Caki2 (cell line): ENCODE measurements around the gene TLL2. TPM values are rescaled to one million over a fixed set of nuclear protein-coding genes. Genes with fewer than 3 reads are reported as not detected.
A peak's percentile ranks its signal among the peaks of the same experiment; 100 is the strongest.

ENCODE experiments used
- DNase-seq: peaks from one replicate; pipeline ENCODE4 v3.0.0-alpha.2; 2015; ENCODE audit warnings: low read depth
- in situ Hi-C: cut with HindIII; loops from 2 replicates; pipeline ENCODE4 v1.10.0; 2016; ENCODE audit warnings: low sequenced_read_pairs, low pct_unique_long_range_greater_than_20kb, mixed read lengths
- total RNA-seq: library from RNA; depleted of rRNA; stranded (reverse); fragments of >200 nt; shearing (Covaris generic); gene quantifications from 2 replicates; pipeline ENCODE4 v1.2.3, GENCODE V29; 2014; ENCODE audit warnings: low replicate concordance

Gene TLL2
- total RNA-seq, 1 experiment from 2014 or later: 3.8 TPM

DNA sequence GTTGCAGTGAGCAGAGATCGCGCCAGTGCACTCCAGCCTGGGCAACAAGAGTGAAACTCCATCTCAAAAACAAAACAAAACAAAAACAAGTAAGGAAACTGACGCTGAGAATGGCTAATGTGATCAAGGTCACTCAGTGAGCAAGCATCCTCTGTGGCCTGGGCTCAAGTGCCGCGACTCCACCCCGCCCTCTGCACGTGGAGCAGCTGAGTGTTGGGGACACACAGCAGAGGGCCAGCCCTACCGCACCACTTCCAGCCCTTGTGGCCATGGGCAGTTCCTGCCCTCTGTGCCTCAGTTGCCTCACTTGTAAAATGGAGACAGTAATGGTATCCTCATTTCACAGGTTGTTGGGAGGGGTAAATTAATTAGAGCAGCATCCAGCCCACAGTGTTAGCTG, 134.0 kb downstream of the TLL2 start:
- no peak for DNase-seq
- in situ Hi-C loops: loop anchor here (25.0 kb wide), 1 partner anchor 108 kb away; no protein-coding TSS in a partner anchor

DNA sequence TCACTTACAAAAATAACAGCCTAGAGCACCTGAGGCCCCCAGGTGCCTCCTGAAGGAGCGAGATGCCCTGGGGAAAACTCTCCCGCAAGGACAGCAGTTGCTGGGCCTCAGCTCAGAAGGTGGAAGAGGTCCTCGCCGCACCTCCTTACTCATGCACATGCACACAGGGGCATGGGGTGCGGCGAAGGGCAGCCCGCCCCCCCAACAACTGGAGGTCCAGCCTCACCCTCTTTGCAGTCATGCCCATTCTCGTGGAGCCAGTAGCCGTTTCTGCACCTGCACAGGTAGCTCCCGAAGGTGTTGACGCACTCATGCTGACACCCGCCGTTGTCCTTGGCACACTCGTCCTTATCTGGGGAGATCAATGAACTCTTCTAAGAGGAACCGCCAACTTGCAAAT, 135.0 kb downstream of the TLL2 start:
- in situ Hi-C loops: loop anchor here (25.0 kb wide), 1 partner anchor 109 kb away; no protein-coding TSS in a partner anchor
- no peak for DNase-seq

DNA sequence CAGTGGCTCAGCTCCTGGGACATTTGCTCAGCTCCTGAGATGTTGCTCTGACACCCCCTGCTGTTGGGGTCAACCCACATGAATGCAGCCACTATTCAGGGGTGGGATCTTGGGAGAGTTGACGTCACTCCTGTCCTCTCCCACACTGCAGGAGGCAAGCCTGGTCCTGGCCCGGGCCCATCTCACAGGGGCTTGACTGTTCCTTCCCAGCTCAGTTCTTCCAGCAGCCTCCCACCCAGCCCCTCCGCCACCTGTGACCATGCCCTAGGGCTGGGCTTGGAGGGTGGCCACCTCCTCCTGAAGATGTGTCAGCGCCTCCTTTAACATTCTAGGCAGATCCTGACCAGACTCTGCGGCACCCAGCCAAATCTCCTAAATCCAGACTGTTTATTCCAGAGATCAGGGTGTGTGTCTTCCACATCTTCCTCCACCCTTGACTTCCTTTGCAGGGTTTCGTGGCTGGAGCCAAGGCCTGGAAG, 135.9 kb downstream of the TLL2 start:
- in situ Hi-C loops: loop anchor here (25.0 kb wide), 1 partner anchor 109 kb away; no protein-coding TSS in a partner anchor
- no peak for DNase-seq

DNA sequence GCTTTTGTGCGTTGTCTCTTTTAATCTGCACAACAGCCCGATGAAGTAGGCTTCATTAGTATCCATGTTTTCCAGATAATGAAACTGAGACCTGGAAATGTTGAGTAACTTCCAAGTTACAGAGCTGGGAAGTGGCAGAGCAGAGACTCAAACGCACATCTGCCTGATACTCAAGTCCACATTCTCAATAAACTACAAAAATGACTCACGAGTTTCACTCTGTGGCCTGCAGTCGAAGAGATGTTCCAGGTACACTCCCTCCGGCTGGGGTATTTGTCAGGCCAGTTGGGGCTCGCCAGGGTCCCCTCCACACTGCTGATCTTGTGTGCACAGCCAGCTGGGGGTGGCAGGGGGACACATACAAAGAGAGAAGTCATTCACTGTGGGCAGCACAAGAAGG, 137.2 kb downstream of the TLL2 start:
- in situ Hi-C loops: loop anchor here (25.0 kb wide), 1 partner anchor 111 kb away; no protein-coding TSS in a partner anchor
- no peak for DNase-seq

DNA sequence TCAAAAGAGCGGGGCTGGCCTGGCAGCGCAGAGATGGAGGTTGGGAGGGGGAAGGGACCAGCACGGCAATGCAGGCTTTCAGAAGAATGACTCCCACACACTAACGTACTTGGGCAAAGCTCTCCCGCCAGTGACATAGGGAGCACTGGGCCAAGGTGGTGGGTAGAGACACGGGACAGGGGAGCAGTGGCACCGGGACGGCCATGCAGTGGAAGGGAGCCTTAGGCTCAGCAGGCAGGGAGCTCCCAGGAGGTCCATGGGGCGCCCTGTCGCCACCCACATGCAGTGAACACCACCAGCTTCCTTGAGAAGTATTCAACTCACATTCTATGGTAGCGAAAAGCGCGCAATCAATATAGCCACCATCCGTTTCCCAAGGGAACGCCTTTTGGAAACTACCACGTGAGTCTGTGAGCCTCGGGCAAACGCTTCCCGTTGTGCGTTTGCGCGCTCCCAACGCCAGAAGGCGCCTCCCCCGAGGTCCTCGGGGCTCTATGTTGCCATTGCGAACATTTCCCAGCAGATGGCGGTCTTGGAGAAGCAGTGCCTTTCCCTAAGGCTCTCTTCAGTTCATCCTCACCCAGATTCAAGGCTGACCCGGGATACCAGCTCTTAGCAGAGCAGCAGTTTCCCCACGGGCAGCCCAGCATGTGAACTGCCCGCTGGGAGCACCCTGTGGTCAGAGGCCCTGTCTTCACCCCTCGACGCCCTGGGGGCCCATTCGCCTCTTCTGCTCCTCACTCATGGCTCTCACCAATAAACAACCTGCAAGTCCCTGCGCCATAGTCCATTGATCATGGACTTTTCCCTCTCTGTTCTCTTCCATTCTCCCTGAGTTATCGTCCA, 138.5 kb downstream of the TLL2 start:
- in situ Hi-C loops: loop anchor here (25.0 kb wide), 1 partner anchor 112 kb away; no protein-coding TSS in a partner anchor
- peak; percentile 86 for DNase-seq

DNA sequence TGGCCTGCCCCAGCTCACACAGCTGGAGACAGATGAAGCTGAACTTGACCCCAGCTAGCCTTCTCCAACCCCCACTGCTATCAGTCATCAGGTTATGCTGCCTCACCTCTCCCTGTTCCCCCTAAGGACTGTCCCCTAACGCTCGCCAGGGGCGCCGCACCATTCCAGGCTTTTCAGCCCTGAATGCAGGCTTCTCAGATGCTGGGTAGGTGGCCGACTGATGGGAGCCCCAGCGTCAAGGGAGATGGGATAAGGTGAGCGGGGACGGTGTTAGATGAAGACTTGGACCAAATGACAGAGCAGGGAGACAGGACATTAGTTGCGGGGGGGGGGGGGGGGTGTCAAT, 139.1 kb downstream of the TLL2 start:
- DNase-seq: no peak
- in situ Hi-C loops: no loop called here

DNA sequence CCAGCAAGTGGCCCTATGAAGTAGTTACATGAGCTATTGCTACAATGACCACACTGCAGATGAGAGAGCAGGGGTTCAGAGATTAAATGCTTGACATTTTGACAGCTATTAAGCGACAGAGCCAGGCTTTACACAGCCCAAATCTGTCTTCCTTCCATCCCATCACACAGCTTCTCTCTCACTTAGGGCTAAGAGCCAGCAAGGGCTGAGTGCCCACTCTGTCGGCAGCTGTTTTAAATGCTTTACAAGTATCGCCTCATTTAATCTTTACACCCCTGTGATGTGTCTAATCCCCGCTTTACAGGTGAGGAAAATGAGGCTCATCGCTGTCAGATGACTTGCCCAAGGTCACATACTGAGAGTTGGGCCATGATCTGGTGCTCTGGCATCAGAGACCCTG, 139.7 kb downstream of the TLL2 start:
- in situ Hi-C loops: no loop called here
- no peak for DNase-seq

DNA sequence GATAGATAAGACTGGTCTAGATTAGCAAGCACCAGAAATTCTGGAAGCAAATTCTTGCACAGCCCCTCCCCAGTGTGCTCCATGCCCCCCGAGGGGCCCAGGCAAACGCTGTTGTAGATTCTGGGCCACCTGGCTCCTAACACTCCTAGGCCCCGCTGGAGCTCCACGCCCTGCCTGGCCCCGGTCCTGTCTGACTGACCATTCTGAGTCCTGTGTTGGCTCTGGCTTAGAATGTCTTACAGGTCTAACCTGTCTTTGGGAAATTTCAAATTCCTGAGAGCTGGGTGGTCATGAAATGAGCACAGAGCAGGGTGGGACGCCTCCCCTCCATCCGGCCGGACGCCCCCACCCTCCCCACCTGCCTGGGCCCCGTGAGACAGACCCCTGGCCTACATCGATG, 142.4 kb downstream of the TLL2 start:
- DNase-seq: no peak
- in situ Hi-C loops: no loop called here

DNA sequence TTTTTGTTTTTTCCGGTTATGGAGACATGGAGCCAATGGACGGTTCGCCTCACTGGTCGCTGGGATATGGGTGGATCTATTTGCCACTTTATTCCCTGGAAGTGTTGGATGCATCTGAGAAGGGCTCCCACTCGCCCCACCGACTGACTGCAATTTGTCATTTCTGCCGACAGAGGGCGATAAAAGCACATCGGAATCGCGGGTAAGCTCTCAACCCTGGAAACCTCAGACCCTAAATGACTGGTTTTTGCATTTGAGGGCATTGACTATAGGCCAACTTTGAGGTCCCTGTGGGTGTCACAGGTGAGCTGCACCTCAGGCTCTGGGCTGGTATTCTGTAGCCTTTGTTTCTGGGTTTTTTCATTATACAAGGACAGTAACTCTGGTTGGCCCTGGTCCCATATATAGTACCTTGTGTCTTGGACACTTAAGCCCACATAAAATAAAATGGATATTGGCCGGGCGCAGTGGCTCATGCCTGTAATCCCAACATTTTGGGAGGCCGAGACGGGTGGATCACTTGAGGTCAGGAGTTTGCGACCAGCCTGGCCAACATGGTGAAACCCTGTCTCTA, 143.1 kb downstream of the TLL2 start:
- peak; percentile 45 for DNase-seq
- in situ Hi-C loops: no loop called here

DNA sequence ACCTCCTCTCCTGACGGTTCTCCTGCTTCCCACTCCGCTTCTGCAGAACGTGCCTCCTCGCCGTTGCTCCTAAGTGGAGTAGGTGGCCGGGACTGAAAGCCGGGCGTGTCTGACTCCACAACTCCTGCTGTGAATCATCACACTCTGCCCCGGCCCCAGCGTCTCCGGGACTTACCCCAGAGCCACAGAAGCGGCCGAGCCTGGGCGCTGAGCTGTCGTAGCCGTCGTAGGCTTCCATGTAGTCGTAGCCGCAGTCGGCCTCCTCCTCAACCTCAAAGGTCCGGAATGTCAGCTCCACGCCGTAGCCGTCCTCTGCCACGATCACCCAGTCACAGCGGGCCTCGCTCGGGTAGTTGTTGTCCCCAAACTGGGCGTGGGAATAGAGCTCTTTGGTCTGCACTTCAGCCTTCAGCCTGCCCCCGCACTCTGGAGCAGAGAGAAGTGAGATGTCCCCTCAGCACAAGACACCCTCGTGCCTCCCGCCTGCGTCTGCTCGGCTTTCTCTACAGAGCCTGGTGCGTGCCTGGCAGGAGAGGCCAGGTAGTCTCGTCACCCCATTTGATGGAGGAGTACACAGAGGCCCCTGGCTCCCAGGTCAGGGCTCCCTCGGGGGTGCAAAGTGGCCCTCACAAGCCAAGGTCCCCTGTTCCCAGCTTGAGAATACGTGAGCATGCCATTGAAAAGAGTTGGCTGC, 143.7 kb downstream of the TLL2 start:
- DNase-seq: peak; percentile 47
- in situ Hi-C loops: no loop called here

DNA sequence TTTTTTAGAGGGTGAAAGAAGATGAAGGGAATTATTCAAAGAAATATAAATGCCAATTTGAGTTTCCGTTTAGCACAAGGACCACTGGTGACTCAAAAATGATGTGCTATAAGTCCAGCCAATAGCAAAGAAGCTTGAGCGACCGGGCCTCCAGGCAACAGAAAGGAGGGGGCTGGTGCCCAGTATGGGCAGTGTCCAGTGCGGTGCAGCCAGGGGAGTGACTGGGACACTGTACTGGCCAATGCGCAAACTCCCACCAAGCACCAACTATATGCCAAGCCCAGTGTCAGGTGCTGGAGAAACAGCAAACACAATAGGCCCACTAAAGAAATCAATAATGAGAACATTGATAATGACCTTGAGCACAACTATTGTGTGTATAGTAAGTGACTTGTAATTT, 144.8 kb downstream of the TLL2 start:
- in situ Hi-C loops: no loop called here
- no peak for DNase-seq

DNA sequence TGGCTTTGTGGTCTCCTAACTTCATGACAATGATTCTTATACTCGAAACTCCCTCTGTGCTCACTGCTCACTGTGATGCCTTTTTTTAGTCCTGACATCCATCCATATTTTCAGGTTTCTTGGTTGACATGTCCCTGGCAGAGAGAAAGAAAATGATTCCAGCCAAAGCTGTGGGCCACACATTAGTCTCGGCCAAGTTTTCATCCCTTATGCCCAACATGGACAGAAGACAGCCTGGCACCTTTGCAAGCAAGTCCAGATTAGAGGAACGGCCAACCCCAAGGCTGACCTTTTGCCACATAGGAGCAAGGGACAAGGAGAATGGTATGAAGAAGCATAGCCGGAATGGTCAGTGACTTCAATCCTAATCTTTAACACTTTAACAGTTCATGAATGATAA, 146.3 kb downstream of the TLL2 start:
- in situ Hi-C loops: no loop called here
- no peak for DNase-seq

DNA sequence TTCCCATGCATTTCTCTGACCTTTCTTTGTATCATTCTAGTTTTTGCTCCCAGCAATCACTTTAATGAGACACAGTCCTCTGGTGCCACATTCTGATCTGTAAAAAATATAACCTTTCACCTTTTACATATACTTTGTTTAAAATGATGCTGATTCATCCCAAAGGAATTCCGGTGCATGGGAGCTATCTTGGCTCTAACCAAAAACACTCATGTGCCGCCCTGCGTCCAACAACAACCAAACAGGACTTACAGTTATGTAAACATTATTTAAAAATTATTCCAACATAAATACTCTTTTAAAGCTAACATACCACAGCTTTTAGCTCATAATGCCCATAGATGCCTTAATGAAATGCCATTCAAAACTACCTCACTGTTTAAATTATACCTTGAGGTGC, 147.2 kb downstream of the TLL2 start:
- in situ Hi-C loops: no loop called here
- no peak for DNase-seq

DNA sequence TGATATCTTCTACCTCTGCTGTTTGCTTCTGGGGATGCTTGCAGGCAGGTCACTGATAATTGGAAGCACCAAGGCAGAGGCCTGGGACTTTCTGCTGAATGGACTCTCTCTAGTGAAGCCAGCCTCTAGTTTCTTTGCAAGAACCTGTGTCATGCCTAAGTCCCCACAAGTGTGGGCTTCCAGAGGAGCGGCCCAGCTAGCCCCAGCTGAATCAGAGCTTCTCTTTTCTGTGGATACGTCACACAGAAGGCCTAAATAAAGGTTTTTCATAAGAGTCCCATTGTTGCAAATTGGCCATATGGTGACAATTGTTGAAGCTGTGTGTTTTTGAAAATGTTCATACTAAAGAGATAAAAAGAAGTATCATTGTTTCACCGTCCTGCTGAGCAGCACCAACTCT, 148.2 kb downstream of the TLL2 start:
- in situ Hi-C loops: no loop called here
- DNase-seq: no peak

DNA sequence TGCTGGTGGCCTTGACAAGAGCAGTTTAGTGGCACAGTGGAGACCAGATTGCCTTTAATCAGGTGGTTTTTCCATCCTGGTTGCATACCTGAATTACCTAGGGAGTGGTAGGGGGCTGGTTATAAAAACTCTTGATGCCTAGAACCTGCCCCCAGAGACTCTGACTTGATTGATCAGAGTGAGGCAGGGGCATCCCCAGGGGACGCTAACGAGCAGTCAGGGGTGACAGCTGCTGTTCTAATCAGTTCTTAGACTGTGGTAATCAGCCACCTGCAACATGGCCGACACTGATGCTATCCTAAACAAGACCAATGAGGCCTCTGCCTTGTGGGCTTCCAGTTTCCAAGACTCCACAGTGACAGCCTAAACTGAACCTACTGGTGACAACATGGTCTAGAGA, 153.0 kb downstream of the TLL2 start:
- DNase-seq: no peak
- in situ Hi-C loops: no loop called here

DNA sequence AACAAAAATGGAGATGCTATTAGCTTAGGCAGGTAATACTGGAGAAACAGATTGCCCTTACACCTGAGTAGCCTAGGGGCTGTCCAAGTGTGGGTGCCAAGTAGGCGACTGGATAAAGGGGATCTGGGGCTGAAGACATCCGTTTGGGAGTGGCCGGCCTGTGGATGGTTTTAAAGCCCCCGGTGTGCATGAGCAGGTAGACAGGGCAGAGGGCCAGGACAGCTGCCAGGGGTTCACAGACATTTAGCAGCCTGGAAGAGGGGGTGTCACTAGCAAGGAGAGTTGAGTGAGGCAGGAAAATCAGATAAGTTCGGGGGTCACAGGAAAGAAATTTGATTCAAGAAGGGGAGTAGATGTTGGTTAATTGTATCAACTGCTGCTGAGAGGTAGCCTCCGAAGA, 153.4 kb downstream of the TLL2 start:
- DNase-seq: no peak
- in situ Hi-C loops: no loop called here

DNA sequence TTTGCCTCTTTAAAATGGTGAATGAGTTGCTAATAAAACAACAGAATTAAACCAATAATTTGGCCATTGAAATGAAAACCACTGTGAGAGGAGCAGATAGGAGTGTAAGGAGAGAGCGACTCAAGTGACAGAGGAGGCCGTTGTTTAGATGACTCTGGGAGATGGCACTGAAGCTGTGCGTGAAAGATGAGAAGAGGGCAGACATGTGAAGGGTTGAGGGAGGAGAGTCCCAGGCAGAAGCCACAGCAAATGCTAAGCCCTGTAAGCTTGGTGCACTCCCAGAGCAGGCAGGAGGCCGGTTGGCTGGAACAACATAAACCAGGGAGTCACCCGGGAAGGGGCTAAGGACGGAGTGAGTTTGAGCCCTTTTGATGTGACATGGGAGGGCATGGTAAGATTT, 154.1 kb downstream of the TLL2 start:
- DNase-seq: no peak
- in situ Hi-C loops: no loop called here

DNA sequence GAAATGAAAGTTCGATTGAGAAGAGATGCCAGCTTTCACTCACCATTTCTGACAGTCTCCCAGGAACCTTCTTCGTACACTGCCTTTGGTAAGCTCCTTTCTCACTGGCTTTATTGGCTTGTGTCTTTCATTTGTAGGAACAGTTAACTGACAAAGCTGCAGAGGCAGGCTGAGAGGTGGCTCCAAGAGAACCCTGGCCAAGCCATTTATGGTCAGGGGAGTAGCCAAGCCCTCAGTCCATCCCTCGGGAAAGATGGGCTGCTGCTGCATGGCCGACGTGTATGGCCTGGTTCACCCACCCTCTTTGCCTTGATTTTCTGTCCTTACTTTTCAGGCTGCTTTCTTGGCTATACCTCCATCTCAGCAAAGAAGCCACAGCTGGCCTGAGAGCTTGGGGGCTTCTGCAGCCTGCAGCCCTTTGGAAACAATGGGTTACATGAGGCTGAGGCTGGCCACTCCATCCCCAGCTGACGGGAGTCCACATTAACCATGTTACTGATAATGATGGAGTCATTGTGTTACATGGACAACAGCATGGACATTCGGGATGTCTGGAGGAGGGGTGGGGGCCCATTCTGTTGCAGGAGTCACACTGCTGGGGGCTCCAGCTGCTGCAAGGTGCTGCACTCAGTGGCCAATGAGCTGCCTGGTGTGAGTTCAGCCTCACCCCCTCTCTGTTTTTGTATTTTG, 154.7 kb downstream of the TLL2 start, which contains the start of gene OPALIN:
Gene OPALIN (minus strand): TSS at position 152 of the 690 bp plus-strand sequence. CDS start 106 bp downstream, at position 46.
- in situ Hi-C loops: no loop called here
- no peak for DNase-seq
